Prostate gland (tissue), 2 donors: ENCODE data around the gene SPATA12. TPM values are rescaled to one million over a fixed set of nuclear protein-coding genes. Genes with fewer than 3 reads are reported as not detected.

ENCODE experiments used
- DNase-seq: peaks from one replicate; pipeline ENCODE4 v3.0.0-alpha.2; 2019; ENCODE audit warnings: low spot score
- H3K27ac ChIP-seq, 2 donors: fragments of 200-600 bp; sonication (generic); 2 replicates each; pipeline ENCODE4 v1.5.1; 2017 to 2019
- H3K27me3 ChIP-seq: fragments of 200-600 bp; sonication (generic); replicated peaks from 2 replicates; pipeline ENCODE4 v1.5.1; 2019; ENCODE audit not compliant: insufficient read depth
- H3K36me3 ChIP-seq, 2 donors: fragments of 200-600 bp; sonication (generic); 1 replicate in 1 of 2; 2 replicates in 1 of 2; pipeline versions ENCODE4 v1.5.1 to v1.8.1; 2017 to 2019
- H3K4me1 ChIP-seq: fragments of 200-600 bp; sonication (generic); replicated peaks from 2 replicates; pipeline ENCODE4 v1.5.1; 2019
- H3K4me3 ChIP-seq, 2 donors: fragments of 200-600 bp; sonication (generic); 2 replicates each; pipeline ENCODE4 v1.5.1; 2017 to 2019
- H3K9me3 ChIP-seq: fragments of 200-600 bp; sonication (generic); 2 replicates; pipeline ENCODE4 v1.5.1; 2017
- POLR2A ChIP-seq: fragments of 450-650 bp; IDR thresholded peaks from one replicate; pipeline ENCODE4 v1.6.1; 2016; ENCODE audit warnings: antibody characterized with exemption, mild to moderate bottlenecking
- POLR2AphosphoS5 ChIP-seq: sonication (generic); formaldehyde crosslinking; IDR thresholded peaks from one replicate; pipeline ENCODE4 v1.6.1; 2017; ENCODE audit warnings: antibody characterized with exemption
- WGBS: methylation state at CpG from one replicate; pipeline ENCODE4 v1.1.5; 2018; 5-methylcytosine and 5-hydroxymethylcytosine counted together
- intact Hi-C: fragments of 100-400 bp; cut with DNase I; formaldehyde crosslinking; loops from one replicate; pipeline ENCODE4 v1.14.2; 2022
- total RNA-seq, 2 donors: library from RNA; depleted of rRNA; stranded (reverse); fragments of >200 nt; gene quantifications; one replicate each; pipeline ENCODE4 v1.1.0, GENCODE V29; 2016
- TF ChIP-seq, protein P1 (sequence below), 4 experiments: fragments of 200-600 bp in 2 of 4; fragments of 450-650 bp in 2 of 4; sonication (generic) in 2 of 4; IDR thresholded peaks; 1 replicate in 3 of 4; 2 replicates in 1 of 4; pipeline ENCODE4 v1.5.1; 2016 to 2019; ENCODE audit warnings: antibody characterized with exemption in 4 of 4, mild to moderate bottlenecking in 2 of 4, moderate library complexity in 2 of 4

Gene SPATA12
- total RNA-seq, 2 donors from 2014 or later: 0.28 TPM; not detected in 1

DNA sequence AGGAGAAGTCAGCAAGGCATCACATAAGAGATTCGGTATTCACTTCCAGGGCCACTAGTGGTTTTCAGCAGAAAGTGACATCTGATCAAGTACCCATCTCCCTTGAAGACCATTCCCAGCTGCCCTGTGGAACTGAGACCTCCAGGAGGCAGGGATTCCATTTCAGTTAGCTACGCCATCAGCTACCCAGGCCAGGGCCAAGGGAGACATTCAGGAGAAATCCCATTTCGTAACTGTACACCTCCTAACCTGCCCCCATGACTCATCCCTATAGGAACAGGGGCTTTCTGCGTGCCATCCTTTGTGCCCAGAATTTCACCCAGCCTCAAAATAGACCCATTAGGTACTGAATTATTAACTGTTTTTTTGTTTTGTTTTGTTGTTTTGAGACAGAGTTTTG lies 24.7 kb downstream of the SPATA12 start:
- TF ChIP-seq, protein P1, sequence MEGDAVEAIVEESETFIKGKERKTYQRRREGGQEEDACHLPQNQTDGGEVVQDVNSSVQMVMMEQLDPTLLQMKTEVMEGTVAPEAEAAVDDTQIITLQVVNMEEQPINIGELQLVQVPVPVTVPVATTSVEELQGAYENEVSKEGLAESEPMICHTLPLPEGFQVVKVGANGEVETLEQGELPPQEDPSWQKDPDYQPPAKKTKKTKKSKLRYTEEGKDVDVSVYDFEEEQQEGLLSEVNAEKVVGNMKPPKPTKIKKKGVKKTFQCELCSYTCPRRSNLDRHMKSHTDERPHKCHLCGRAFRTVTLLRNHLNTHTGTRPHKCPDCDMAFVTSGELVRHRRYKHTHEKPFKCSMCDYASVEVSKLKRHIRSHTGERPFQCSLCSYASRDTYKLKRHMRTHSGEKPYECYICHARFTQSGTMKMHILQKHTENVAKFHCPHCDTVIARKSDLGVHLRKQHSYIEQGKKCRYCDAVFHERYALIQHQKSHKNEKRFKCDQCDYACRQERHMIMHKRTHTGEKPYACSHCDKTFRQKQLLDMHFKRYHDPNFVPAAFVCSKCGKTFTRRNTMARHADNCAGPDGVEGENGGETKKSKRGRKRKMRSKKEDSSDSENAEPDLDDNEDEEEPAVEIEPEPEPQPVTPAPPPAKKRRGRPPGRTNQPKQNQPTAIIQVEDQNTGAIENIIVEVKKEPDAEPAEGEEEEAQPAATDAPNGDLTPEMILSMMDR (IDR thresholded peaks at IDR 0.05): no peak
- TF ChIP-seq POLR2AphosphoS5: no peak
- no peak for TF ChIP-seq POLR2A
- 94% methylated on average over 4 of the region's 4 CpGs for WGBS
- no peak for DNase-seq
- no peak overlapping the region for H3K4me3 ChIP-seq
- H3K4me1 ChIP-seq: no peaks in the 10 kb centered on the region
- no peak overlapping the region for H3K27ac ChIP-seq
- H3K9me3 ChIP-seq: no peaks in the 10 kb centered on the region
- H3K36me3 ChIP-seq: no peaks in the 10 kb centered on the region
- intact Hi-C loops: no loop called here
- H3K27me3 ChIP-seq: no peaks in the 10 kb centered on the region

DNA sequence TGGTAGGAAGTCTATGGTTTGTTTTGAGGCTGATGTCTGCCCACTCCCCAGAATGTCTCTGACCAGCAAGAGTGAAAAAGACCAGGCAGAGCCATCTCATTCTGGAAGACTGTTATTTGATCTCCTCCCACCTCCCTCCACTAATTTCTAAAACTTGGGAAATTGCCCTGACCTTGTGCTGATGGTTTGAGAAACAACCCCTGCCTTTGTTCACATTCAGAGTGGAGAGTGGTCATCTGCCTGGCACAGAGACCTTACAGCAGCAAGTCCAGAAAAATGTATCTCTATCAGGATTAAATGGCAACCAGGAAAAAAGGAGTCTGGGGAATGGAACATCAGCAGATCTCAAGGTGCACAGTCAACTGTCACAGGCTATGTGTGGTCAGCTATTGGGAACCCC lies 25.7 kb downstream of the SPATA12 start:
- TF ChIP-seq, protein P1 (IDR thresholded peaks at IDR 0.05): no peak
- TF ChIP-seq POLR2AphosphoS5: no peak
- no peak for TF ChIP-seq POLR2A
- Histone ChIP-seq H3K4me3 (no peak overlapping the region), H3K27ac (no peak overlapping the region), H3K4me1 (no peaks in the 10 kb centered on the region), H3K36me3 (no peaks in the 10 kb centered on the region), H3K9me3 (no peaks in the 10 kb centered on the region), H3K27me3 (no peaks in the 10 kb centered on the region)
- DNase-seq: no peak
- intact Hi-C loops: no loop called here

DNA sequence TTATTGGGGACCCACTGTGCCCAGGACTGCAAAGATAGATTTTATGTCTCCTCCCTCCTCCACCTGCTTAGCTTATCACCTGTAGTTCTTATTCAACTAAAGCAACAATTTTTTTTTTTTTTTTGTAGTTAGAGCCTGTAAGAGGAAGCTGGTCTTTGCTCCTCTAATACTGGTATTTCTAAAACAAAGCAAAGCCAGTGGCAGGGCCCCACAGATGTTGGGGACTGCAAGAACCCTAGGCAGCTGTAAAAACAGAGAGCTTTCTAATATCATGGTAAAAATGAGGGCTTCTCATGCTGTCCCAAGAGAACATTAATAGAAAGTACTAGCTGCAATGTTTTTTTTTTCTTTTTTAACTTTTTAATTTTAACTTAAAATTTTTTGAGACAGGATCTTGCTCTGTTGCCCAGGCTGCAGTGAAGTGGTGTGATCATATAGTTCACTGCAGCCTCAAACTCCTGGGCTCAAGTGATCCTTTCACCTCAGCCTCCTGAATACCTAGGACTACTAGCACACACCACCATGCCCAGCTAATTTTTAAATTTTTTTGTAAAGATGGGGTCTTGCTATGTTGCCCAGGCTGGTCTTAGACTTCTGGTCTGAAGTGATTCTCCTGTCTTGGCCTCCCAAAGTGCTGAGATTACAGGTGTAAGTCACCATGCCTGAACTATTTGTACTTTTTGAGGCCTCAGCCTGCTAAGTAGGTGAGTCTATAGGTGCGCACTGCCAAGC lies 27.1 kb downstream of the SPATA12 start:
- Histone ChIP-seq H3K9me3 (no peaks in the 10 kb centered on the region), H3K27ac (no peak overlapping the region), H3K4me1 (no peaks in the 10 kb centered on the region), H3K36me3 (no peaks in the 10 kb centered on the region), H3K27me3 (no peaks in the 10 kb centered on the region), H3K4me3 (no peak overlapping the region)
- WGBS: 97% methylated on average over 1 of the region's 1 CpG
- intact Hi-C loops: no loop called here
- no peak for DNase-seq
- TF ChIP-seq, protein P1 (IDR thresholded peaks at IDR 0.05): no peak
- TF ChIP-seq POLR2AphosphoS5 (no peak), POLR2A (no peak)

DNA sequence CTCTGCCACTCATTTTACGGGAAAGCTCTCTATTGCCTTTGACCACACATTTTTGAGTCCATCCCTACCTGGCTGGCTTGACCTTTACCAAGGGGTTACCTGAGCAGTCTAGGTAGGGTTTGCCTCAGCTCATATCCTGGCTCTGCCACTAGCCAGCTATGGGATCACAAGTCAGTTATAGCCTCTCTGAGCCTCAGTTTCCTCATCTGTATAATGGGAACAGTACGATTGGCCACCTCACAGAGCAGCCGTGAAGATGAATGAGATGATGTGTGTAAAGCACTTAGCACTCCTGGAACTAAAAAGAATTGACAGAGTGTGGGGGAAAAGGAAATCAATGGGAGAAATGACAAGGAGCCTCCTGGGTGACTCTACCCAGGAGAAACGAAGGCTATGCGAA lies 28.0 kb downstream of the SPATA12 start:
- Histone ChIP-seq H3K9me3 (no peaks in the 10 kb centered on the region), H3K4me3 (no peak overlapping the region), H3K27ac (no peak overlapping the region), H3K36me3 (no peaks in the 10 kb centered on the region), H3K27me3 (no peaks in the 10 kb centered on the region), H3K4me1 (no peaks in the 10 kb centered on the region)
- intact Hi-C loops: no loop called here
- TF ChIP-seq, protein P1 (IDR thresholded peaks at IDR 0.05): no peak
- no peak for TF ChIP-seq POLR2AphosphoS5
- TF ChIP-seq POLR2A: no peak
- 96% methylated on average over 5 of the region's 5 CpGs for WGBS
- no peak for DNase-seq

DNA sequence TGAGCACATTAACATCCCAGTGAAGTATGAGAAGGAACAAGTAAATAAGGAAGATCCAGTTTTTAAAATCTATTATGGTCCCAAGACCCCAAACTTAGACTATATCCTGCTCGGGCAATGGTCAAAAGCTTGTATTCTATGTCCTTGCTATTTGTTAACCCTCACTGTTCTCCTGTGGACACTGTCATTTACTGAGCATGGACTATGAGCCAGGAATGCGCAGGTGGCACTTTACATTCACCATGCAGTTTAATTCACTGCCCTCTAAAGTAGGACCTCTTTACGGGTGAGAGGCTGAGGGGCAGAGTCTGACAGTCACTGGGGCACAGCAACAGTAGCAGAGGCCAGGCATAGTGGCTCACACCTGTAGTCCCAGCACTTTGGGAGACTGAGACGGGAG lies 28.6 kb downstream of the SPATA12 start:
- WGBS: 93% methylated on average over 4 of the region's 4 CpGs
- intact Hi-C loops: no loop called here
- DNase-seq: no peak

More for the DNA sequence above, 28.6 kb downstream of the SPATA12 start:
- Histone ChIP-seq H3K27me3 (no peaks in the 10 kb centered on the region), H3K36me3 (no peaks in the 10 kb centered on the region), H3K4me3 (no peak overlapping the region), H3K9me3 (no peaks in the 10 kb centered on the region), H3K27ac (no peak overlapping the region), H3K4me1 (no peaks in the 10 kb centered on the region)
- TF ChIP-seq POLR2A: no peak
- TF ChIP-seq, protein P1 (IDR thresholded peaks at IDR 0.05): no peak
- no peak for TF ChIP-seq POLR2AphosphoS5
